GM19452 (cell line): ENCODE results near the gene DBNDD1.

Source experiments
- ATAC-seq: cut with Tn5 transposase; IDR thresholded peaks from one replicate; pipeline ENCODE4 v1.9.1; 2021; ENCODE audit not compliant: unreplicated experiment

Gene DBNDD1

GRCh38 chr16:89965447-89966225 lies 53.6 kb downstream of the DBNDD1 start:
- no peak for ATAC-seq

GRCh38 chr16:89964201-89964600 lies 55.1 kb downstream of the DBNDD1 start:
- no peak for ATAC-seq

GRCh38 chr16:89962754-89963498 lies 56.3 kb downstream of the DBNDD1 start:
- ATAC-seq: no peak

- ATAC-seq: no peak
These were observed 57.3 kb downstream of the DBNDD1 start for GRCh38 chr16:89961920-89962319.

GRCh38 chr16:89960966-89961365 lies 58.3 kb downstream of the DBNDD1 start:
- ATAC-seq: no peak

- no peak for ATAC-seq
These were observed 60.7 kb downstream of the DBNDD1 start for GRCh38 chr16:89958596-89958995.

GRCh38 chr16:89958068-89958467 lies 61.2 kb downstream of the DBNDD1 start:
- no peak for ATAC-seq

- no peak for ATAC-seq
These were observed 62.0 kb downstream of the DBNDD1 start for GRCh38 chr16:89957216-89957785.

- ATAC-seq: no peak
These were observed 62.6 kb downstream of the DBNDD1 start for GRCh38 chr16:89956505-89957215.

GRCh38 chr16:89955001-89955685 lies 64.1 kb downstream of the DBNDD1 start:
- no peak for ATAC-seq
